Astrocyte of the cerebellum (primary cell): Measurements from ENCODE around the gene ZNF519.
"Not testable (repeated sequence)": the region's sequence is repeated elsewhere in the genome, so short reads cannot be mapped to it uniquely, and the experiment has no call there.

Experiments used
- DNase-seq: peaks from one replicate; pipeline ENCODE4 v3.0.0-alpha.2; 2011; ENCODE audit warnings: low read depth
- H3K4me3 ChIP-seq: 2 replicates; pipeline ENCODE4 v1.5.1; 2011; ENCODE audit warnings: mild to moderate bottlenecking, low read depth, low read length, moderate library complexity
- in situ Hi-C: cut with HindIII; loops from 2 replicates; pipeline ENCODE4 v1.10.0; 2017; ENCODE audit warnings: low sequenced_read_pairs
- TF ChIP-seq, protein P1 (sequence below): IDR thresholded peaks from 2 replicates; pipeline ENCODE4 v1.5.1; 2012; ENCODE audit warnings: low read length, low read depth, moderate library complexity, mild to moderate bottlenecking; ENCODE audit errors: missing control alignments

ZNF519 gene

DNA sequence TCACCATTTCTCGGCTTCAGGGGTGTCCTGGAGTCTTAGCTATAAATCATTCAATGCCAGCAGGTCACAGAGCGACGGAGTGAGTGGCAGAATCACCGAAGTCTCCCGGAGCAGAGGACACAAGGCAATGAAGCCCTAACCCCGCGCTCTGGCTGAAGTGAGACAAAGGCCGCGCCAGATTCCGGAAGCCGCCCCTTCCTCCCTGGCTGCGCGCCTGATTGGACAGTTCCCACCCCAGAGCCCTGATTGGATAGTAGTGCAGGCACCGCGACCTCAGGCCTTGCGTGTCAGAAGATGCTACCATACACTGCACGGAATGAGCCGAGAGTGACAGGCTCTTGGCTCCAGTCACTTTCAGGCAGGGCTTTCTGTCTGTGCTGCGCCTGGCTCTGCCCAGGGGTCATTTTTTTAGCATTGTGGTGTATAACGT is at the start of gene ZNF519:
Gene ZNF519 (minus strand): TSS at position 165 of the 430 bp plus-strand sequence. CDS start 158 bp downstream, at position 7.
- peak; percentile 86 for DNase-seq
- peak within 1 kb of the TSS; percentile 67 for H3K4me3 ChIP-seq
- in situ Hi-C loops, result not testable (repeated sequence)

DNA sequence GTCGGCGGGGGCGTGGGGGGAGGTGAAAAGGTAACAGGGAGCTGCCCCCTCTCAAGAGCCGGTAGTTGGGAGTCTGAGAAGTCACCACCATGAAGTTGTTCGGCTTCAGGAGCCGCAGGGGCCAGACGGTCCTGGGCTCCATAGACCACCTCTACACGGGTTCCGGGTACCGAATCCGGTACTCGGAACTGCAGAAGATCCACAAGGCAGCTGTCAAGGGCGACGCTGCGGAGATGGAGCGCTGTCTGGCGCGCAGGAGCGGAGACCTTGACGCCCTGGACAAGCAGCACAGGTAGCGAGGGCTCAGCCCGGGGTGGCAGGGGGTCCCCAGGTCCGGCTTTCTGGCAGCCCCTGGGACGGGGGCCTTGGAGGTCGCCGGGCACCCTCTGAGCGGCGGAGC is 47.1 kb upstream of the ZNF519 start:
- no peak for DNase-seq
- peak overlapping the region; percentile 43 for H3K4me3 ChIP-seq
- in situ Hi-C loops, result no loop called here
- TF ChIP-seq, protein P1, sequence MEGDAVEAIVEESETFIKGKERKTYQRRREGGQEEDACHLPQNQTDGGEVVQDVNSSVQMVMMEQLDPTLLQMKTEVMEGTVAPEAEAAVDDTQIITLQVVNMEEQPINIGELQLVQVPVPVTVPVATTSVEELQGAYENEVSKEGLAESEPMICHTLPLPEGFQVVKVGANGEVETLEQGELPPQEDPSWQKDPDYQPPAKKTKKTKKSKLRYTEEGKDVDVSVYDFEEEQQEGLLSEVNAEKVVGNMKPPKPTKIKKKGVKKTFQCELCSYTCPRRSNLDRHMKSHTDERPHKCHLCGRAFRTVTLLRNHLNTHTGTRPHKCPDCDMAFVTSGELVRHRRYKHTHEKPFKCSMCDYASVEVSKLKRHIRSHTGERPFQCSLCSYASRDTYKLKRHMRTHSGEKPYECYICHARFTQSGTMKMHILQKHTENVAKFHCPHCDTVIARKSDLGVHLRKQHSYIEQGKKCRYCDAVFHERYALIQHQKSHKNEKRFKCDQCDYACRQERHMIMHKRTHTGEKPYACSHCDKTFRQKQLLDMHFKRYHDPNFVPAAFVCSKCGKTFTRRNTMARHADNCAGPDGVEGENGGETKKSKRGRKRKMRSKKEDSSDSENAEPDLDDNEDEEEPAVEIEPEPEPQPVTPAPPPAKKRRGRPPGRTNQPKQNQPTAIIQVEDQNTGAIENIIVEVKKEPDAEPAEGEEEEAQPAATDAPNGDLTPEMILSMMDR, result no peak

DNA sequence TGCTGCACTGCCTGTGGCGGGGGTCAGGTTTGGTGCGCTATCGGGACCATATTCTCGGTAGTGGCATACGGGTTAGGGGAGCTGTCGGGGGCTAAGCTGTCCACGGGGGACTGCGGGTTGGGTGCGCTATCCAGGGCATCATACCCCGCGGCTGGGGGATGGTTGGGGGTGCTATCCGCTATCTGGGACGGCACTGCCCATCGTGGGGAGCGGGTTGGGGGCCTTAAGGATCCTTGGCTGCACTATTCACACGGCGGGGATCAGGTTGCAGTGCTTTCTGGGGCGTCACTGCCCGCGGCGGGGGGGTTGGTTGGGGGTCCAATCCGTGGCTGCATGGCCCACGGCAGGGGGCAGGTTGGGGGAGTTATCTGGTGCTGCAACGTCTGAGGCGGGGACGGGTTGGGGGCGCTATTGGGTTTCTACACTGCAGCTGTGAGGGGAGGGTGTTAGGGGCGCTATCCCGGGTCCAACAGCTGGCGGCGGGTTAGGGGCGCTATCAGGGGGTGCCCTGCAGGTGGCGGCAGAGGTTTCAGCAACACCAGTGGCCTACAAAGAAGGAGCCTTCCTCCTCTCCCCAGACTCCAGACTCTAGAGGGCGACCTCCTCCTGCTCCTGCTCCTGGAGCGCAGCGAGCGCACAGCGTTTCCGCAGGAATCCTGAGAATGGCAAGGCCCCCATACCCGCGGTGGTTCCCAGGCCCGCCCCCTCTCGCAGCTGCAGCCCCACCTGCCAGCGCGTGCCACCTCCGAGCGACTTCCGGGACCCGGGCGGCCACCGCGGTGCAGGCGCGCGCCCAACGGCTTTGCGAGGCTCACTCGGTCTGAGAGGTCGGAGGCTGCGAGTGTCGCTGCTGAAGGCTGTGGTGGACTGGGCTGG is 46.3 kb upstream of the ZNF519 start:
- TF ChIP-seq, protein P1, result peak; percentile 38
- in situ Hi-C loops, result not testable (repeated sequence)
- DNase-seq, result peak; percentile 11
- peak overlapping the region; percentile 43 for H3K4me3 ChIP-seq

DNA sequence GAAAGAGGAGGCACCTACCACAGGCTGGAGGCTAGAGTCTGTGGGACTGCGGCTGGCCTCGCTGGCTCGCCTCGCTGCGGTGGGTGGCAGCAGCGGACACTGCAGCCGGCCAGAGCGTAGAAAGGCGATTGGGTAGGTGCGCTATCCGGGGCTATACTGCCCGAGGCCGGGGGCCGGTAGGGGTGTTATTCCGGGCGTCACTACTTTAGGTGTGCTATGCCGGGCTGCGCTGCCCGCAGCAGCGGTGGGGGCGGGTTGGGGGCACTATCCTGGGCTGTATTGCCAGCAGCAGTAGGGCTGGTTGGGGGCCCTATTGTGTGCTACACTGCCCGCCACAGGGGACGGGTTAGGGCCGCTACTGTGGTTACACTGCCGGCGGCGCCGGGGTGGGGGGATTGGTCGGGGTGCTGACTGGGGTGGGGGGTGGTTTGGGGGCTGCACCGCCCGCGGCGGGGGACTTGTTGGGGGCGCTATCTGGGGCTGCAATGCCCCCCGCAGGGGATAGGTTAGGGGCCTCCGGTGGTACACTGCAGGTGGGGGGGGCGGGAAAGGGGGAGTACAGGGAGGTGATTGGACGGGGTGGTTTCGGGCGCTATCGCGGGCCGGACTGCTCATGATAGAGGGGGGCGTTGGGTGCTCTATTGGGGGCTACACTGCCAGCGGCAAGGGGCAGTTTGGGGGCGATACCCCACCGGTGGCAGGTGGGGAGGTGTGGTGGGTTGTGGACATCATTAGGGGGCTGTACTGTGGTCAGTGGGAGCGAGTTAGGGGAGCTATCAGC is 45.5 kb upstream of the ZNF519 start:
- H3K4me3 ChIP-seq, in situ Hi-C loops, DNase-seq: not testable (repeated sequence)

DNA sequence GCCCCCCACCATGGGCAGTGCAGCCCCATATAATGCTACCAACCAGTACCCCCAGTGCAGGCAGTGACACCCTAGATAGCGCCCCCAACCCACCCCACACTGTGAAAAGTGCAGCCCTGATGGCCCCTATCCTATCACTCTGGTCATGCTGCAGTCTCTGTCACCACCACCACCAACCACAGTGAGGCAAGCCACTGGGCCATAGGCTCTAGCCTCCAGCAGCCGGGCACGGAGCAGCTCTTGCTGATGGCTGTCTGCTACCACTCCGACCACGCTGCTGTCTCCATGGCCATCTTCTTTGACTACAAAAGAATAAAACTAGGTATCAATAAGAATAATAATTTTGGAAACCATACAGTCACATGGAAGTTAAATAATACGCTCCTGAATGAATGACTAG is 43.2 kb upstream of the ZNF519 start:
- in situ Hi-C loops, H3K4me3 ChIP-seq, DNase-seq: not testable (repeated sequence)

DNA sequence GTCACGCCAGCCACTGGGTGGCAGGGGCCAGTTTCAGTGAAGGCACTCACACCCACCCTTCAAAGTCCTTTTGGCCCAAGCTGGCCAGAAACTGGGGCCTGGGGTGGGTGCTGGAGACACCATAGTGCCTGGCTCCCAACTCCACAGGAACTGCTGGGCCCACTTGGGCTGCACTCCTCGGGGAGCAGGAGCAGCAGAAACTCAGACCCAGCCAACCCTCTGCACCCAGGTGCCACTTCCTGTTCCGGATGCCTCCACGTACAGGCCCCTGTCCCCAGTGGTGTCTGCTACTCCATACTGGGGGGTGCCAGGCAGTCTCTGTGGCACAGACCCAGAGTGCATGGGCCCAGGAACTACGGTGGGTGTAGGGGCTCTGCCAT is 42.5 kb upstream of the ZNF519 start:
- TF ChIP-seq, protein P1, result no peak
- in situ Hi-C loops, result no loop called here
- no peak for DNase-seq
- no peak overlapping the region for H3K4me3 ChIP-seq

DNA sequence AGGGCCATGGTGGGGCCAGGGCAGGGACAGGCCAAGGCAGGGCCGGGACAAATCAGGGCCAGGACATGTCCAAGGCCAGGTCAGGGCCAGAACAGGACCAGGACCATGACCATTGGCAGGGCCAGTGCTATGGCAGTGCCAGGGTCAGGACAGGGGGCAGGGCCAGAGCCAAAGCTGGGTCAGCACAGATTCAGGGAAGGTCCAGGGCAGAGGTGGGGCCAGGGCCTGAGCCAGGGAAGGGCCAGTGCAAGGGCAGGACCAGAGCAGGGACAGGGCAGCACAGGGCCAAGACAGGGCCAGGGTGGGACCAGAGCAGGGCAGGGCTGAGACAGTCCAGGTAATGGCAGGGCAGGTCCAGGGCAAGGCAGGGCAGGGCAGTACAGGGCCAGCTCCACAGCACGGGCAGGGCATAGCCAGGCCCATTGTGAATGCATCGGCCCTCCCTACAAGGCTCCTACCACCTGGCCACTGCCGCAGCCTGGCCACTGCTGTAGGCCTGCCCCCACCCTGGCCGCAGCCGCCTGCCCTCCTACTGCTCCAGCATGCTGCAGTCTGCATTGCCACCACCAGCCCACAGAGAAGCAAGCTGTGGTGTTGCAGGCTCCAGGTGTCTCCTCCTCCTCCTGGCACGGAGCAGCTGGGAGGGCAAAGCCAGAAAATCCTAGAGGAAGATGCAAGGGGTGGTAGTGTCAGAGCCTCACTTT is 41.9 kb upstream of the ZNF519 start:
- in situ Hi-C loops, DNase-seq, H3K4me3 ChIP-seq: not testable (repeated sequence)

DNA sequence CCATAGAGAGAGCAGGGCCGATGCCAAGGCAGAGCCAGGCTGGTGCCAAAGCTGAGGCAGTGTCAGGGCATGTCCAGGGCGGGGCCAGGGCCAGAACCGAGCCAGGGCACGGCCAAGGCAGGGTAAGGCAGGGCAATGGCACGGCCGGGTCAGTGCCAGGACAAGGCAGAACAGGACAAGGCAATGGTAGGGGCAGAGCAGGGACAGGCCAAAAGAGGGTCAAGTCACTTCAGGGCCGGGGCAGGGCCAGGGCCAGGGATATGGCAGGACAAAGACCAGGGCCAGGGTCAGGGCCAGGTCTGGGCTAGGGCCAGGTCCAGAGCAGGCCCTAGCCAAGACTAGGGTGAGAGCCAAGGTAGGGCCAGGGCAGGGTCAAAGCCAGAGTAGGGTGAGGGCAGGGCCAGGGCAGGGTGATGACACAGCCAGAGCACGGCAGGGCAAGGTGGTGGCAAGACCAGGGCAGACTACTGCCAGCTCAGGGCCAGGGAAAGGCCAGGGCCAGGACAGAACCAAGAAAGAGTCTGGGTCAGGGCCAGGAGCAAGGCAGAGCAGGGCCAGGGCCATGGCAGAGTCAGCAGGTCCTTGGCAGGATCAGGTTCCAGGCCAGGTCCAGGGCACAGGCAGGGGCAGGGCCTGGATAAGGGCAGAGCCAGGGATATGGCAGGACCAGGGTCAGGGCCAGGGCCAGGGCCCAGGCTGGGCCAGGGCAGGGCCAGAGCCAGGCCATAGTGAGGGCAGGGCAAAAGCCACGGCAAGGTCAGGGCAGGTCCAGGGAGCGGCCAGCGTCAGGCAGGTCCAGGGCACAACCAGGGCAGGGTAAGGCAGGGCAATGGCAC is 41.1 kb upstream of the ZNF519 start:
- H3K4me3 ChIP-seq, in situ Hi-C loops, DNase-seq: not testable (repeated sequence)

DNA sequence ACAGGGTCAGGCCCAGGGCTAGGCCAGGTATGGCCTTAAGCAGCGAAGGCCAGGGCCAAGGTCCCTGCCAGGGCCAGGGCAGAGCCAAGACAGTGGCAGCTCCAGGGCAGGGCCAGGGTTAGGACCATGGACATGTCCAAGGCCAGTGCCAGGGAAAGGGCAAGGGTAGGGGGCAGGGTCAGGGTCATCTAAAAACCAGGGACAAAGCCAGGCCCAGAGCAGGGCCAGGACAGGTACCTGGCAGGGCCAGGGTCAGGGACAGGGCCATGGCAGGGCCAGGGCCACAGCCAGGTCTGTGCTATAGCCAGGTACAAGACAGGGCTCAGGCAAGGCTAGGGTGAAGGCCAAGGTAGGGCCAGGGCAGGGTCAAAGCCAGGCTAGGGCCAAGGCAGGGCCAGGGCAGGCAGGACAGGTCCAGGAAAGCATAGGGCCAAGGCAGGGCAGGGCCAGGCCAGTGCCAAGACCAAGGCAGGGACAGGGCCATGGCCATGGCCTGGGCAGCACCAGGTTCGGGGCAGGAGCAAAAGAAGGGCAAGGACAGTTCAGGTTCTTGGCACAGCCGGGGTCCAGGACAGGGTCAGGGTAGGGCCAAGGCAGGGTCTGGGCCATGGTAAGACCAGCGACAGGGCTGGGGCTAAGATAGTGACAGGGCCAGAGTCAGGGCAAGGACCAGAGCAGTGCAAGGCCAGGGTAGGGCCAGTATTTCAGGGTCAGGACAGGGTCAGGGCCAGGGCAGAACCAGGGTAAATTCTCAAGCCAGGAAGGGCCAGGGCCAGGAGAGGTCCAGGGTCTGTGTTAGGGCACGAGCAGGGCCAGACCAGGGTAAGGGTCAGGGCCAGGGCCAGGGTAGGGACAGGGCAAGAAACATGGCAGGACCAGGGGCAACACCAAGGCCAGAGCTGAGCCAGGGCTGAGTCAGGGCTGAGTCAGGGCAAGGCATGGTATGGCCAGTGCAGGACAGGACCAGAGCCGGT is 40.2 kb upstream of the ZNF519 start:
- DNase-seq, in situ Hi-C loops, H3K4me3 ChIP-seq: not testable (repeated sequence)

DNA sequence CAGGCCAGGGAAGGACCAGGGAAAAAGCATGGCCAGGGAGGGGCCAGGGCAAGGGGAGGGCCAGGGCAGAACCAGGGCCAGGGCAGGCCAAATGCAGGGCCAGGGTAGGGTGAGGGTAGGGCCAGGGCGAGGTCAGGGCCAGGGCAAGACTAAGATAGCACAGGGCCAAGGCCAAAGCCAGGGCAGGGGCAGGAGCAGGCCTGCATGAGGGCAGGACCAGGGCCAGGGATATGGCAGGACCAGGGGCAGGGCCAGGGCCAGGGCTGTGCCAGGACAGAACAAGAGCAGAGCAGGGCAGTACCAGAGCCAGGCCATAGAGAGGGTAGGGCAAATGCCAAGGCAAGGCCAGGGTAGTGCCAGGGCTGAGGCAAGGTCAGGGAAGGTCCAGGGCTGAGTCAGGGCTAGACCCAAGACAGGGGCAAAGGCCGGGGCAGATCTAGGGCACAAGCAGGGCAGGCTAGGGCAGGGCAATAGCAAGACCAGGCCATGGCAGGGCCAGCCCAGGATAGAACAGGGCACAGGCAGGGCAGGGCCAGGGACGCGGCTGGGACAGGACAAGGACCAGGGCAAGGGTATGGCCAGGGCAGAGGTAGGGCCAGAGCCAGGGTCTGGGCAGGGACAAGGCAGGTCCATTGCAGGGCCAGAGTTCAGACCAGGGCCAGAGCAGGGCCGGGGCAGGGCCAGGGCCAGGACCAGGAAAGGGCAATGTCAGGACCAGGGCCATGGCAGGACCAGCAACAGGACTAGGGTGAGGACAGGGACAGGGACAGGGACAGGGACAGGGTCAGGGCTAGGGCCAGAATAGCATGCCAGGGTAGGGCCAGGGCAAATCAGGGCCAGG is 39.3 kb upstream of the ZNF519 start:
- H3K4me3 ChIP-seq, DNase-seq, in situ Hi-C loops: not testable (repeated sequence)
